Astrocyte of the spinal cord (primary cell): ENCODE results near the gene GHR.
"Not testable (repeated sequence)": the region's sequence is repeated elsewhere in the genome, so short reads cannot be mapped to it uniquely, and the experiment has no call there.

Experiments used
- DNase-seq: peaks from one replicate; pipeline ENCODE4 v3.0.0; 2011; ENCODE audit warnings: low read depth, low spot score
- H3K4me3 ChIP-seq: 2 replicates; pipeline ENCODE4 v1.5.1; 2011; ENCODE audit warnings: low read depth, mild to moderate bottlenecking, low read length, moderate library complexity
- in situ Hi-C: cut with HindIII; loops from 2 replicates; pipeline ENCODE4 v1.10.0; 2017; ENCODE audit warnings: low sequenced_read_pairs
- TF ChIP-seq, protein P1 (sequence below): IDR thresholded peaks from 2 replicates; pipeline ENCODE4 v1.5.1; 2012; ENCODE audit warnings: low read depth, mild to moderate bottlenecking, low read length, inconsistent platforms

The GHR gene

DNA sequence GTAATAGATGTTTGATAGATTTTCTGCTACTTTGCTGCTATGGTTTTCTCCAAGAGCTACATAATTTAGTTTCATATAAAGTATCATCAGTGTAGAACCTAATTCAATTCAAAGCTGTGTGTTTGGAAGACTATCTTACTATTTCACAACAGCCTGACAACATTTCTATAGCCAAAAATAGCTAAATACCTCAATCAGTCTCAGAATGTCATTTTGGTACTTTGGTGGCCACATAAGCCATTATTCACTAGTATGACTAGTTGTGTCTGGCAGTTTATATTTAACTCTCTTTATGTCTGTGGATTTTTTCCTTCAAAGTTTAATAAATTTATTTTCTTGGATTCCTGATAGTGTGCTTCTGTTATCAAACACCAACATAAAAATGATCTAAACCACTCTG lies 298.2 kb downstream of the GHR start:
- in situ Hi-C loops: no loop called here
- TF ChIP-seq, protein P1, sequence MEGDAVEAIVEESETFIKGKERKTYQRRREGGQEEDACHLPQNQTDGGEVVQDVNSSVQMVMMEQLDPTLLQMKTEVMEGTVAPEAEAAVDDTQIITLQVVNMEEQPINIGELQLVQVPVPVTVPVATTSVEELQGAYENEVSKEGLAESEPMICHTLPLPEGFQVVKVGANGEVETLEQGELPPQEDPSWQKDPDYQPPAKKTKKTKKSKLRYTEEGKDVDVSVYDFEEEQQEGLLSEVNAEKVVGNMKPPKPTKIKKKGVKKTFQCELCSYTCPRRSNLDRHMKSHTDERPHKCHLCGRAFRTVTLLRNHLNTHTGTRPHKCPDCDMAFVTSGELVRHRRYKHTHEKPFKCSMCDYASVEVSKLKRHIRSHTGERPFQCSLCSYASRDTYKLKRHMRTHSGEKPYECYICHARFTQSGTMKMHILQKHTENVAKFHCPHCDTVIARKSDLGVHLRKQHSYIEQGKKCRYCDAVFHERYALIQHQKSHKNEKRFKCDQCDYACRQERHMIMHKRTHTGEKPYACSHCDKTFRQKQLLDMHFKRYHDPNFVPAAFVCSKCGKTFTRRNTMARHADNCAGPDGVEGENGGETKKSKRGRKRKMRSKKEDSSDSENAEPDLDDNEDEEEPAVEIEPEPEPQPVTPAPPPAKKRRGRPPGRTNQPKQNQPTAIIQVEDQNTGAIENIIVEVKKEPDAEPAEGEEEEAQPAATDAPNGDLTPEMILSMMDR: no peak
- H3K4me3 ChIP-seq: no peak overlapping the region
- no peak for DNase-seq

GRCh38 chr5:42734531-42735058 lies 311.4 kb downstream of the GHR start:
- in situ Hi-C loops, H3K4me3 ChIP-seq, DNase-seq: not testable (repeated sequence)

GRCh38 chr5:42740920-42741319 lies 317.7 kb downstream of the GHR start:
- in situ Hi-C loops: no loop called here
- DNase-seq: no peak
- TF ChIP-seq, protein P1: no peak
- no peak overlapping the region for H3K4me3 ChIP-seq

- H3K4me3 ChIP-seq: no peak overlapping the region
- TF ChIP-seq, protein P1: peak; percentile 42
- in situ Hi-C loops: no loop called here
- DNase-seq: no peak
Measured at GRCh38 chr5:42745426-42745825, 322.2 kb downstream of the GHR start.

DNA sequence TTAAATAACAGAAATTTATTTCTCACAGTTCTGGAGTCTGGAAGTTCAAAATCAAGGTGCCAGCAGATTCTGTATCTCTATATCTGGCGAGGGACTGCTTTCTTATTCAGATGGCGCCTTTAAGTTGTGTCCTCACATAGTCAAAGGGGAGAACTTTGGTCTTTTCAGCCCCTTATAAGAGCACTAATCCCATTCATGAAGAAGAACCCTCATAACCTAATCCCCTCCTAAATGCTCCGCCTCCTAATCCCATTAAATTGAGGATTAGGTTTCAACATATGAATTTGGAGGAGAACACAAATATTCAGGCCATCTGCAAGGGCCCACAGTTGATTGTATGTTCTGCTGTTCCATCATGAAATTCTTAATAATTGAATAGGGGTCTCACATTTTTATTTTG lies 322.6 kb downstream of the GHR start:
- H3K4me3 ChIP-seq: no peak overlapping the region
- TF ChIP-seq, protein P1: no peak
- in situ Hi-C loops: no loop called here

DNA sequence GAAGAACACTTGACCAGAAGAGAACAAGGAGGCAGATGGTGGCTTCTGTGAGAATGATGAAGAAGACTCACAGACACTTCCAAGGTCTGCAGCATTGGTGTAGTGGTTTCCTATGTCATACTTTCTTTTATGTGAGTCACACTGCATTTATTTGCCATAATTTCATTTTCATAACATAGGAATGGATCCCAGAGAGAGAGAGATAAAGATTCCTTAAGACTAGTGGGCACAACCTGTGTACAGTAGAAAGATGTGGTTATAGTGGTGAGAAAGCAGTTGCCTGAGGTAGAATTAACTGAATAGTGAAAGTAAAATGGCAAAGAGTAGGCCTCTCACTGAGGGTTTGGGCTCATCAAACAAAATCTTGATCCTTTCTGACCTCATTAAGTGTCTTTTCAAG lies 325.8 kb downstream of the GHR start:
- H3K4me3 ChIP-seq: no peak overlapping the region
- TF ChIP-seq, protein P1: no peak
- in situ Hi-C loops: no loop called here
- DNase-seq: no peak

More for the DNA sequence above, 322.6 kb downstream of the GHR start:
- no peak for DNase-seq

DNA sequence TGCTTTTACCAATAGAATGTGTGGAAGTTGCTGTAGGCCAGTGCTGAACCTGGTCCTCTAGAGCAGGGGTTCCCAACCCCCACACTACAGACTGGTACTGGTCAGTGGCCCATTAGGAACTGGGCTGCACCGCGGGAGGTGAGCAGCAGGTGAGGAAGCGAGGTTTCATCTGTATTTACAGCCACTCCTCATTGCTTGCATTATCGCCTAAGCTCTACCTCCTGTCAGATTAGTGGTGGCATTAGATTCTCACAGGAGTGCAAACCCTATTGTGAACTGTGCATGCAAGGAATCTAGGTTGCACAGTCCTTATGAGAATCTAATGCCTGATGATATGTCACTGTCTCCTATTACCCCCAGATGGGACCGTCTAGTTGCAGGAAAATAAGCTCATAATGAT lies 327.3 kb downstream of the GHR start:
- TF ChIP-seq, protein P1: no peak
- no peak overlapping the region for H3K4me3 ChIP-seq
- no peak for DNase-seq
- in situ Hi-C loops: no loop called here
